Kidney epithelial cell (primary cell): Measurements from ENCODE around the gene CXCL14. TPM values are rescaled to one million over a fixed set of nuclear protein-coding genes. Genes with fewer than 3 reads are reported as not detected.

Experiments used
- DNase-seq: peaks from one replicate; pipeline ENCODE4 v3.0.0-alpha.2; 2010; ENCODE audit warnings: low read depth
- H3K27me3 ChIP-seq: 2 replicates; pipeline ENCODE4 v1.6.0; 2011; ENCODE audit warnings: low read length; ENCODE audit not compliant: control insufficient read depth, insufficient read depth
- H3K36me3 ChIP-seq: 2 replicates; pipeline ENCODE4 v1.5.1; 2011; ENCODE audit warnings: low read length; ENCODE audit not compliant: control insufficient read depth, insufficient read depth
- H3K4me3 ChIP-seq: 2 replicates; pipeline ENCODE4 v1.5.1; 2011; ENCODE audit warnings: low read depth, mild to moderate bottlenecking, control low read depth, low read length
- total RNA-seq: library from RNA; depleted of rRNA; stranded (reverse); fragments of >200 nt; gene quantifications from 2 replicates; pipeline ENCODE4 v1.2.3, GENCODE V29; 2015
- TF ChIP-seq, protein P1 (sequence below): IDR thresholded peaks from 2 replicates; pipeline ENCODE4 v1.5.1; 2011; ENCODE audit warnings: mild to moderate bottlenecking, moderate library complexity, low read length, control low read depth, inconsistent platforms; ENCODE audit not compliant: insufficient read depth, poor library complexity, severe bottlenecking

The CXCL14 gene, protein sequence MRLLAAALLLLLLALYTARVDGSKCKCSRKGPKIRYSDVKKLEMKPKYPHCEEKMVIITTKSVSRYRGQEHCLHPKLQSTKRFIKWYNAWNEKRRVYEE
- total RNA-seq: not detected in 2 replicates

DNA sequence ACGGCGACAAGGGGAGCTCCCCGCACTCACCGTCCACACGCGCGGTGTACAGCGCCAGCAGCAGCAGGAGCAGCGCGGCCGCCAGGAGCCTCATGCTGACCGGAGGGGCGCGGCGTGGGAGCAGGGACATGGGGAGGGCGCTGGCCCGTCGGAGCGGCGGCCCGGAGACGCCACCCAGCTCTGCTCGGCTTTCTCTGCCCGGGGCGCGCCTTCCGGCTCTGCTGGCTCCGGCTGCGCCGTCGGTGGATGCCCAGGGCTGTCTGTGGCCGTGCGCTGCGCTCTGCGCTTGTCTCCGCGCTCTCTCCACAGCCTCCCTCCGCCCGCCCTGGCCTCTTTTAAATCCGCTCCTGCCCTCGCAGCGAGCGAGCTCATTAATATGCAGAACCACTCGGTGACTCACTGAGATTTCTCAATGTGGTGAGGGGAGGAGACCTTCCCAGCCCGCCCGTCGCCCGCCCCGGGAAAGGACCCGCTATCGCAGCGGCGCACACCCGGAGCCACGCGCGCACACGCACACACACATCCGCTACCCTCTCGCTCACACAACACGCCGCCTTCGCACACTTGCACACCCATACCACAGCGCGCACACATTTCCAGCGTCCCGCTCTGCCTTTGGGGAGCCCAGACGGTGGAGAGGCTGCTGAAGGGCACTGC lies at the start of gene CXCL14:
Gene CXCL14 (minus strand): TSS at position 307 of the 657 bp plus-strand sequence. CDS start 213 bp downstream, at position 94.
- no peaks in the 10 kb centered on the region for H3K36me3 ChIP-seq
- H3K27me3 ChIP-seq: peaks cover 40% of the 10 kb centered on the region
- TF ChIP-seq, protein P1, sequence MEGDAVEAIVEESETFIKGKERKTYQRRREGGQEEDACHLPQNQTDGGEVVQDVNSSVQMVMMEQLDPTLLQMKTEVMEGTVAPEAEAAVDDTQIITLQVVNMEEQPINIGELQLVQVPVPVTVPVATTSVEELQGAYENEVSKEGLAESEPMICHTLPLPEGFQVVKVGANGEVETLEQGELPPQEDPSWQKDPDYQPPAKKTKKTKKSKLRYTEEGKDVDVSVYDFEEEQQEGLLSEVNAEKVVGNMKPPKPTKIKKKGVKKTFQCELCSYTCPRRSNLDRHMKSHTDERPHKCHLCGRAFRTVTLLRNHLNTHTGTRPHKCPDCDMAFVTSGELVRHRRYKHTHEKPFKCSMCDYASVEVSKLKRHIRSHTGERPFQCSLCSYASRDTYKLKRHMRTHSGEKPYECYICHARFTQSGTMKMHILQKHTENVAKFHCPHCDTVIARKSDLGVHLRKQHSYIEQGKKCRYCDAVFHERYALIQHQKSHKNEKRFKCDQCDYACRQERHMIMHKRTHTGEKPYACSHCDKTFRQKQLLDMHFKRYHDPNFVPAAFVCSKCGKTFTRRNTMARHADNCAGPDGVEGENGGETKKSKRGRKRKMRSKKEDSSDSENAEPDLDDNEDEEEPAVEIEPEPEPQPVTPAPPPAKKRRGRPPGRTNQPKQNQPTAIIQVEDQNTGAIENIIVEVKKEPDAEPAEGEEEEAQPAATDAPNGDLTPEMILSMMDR: no peak
- peak within 1 kb of the TSS; percentile 31 for H3K4me3 ChIP-seq
- peak; percentile 34 for DNase-seq

DNA sequence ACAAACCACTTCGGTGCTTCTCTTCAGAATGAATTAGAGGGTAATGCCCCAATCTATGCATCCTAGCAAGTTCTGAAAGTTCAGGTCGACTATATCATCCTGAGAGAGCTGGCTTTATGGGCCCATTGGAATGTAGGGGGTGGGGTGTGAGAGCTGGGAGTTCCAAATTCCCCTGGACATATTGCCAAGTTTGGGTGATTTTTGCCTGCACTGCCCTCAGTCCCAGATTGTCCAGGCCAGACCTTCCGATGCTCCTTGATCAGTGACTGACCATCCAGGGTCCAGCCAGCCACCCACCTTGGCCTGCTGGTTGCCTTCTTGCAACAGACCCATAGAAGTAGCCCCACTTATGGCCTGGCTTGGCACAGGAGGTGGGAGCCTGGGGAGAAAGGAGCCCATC lies 47.8 kb upstream of the CXCL14 start:
- Histone ChIP-seq H3K36me3 (no peaks in the 10 kb centered on the region), H3K27me3 (no peaks in the 10 kb centered on the region), H3K4me3 (no peak overlapping the region)
- TF ChIP-seq, protein P1: no peak
- no peak for DNase-seq

DNA sequence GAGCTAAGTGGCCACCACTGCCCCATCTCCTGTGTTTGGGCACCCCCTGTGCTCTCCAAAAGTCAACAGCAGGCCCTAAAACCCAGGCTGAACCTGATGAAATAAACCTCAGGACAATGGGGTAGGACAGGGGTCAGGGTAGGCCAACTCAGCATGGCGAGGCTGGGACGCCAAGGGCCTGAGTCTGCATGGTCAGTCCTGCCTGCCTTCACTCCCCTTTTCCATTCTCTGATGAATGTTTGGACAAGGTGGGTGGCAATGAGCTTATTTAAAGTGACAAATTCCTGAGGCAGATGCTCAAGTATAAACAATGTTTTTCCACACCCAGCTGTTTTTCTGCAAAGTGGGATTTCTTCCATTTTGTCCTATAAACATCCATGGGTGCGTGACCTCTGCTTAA lies 47.2 kb upstream of the CXCL14 start:
- no peak for DNase-seq
- no peaks in the 10 kb centered on the region for H3K27me3 ChIP-seq
- TF ChIP-seq, protein P1: no peak
- H3K36me3 ChIP-seq: no peaks in the 10 kb centered on the region
- H3K4me3 ChIP-seq: no peak overlapping the region

DNA sequence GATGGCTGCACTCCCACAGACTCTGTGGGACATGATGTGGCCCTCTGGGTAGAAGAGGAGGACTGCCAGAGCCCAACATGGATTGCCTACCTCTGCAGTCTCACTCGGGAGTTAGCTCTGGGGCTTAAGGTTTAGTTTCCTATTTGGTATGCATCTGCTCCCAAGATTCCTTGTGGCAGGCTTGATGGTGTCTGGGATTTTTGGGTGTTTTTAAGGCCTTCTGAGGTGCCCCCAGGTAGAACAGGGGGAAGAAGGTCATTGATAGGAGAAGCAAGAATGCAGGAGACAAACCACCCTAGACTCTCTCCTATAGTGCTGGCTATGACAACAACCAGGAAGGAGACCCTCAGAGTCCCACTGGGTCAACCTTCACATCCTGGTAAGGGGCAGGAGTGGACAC lies 46.7 kb upstream of the CXCL14 start:
- TF ChIP-seq, protein P1: no peak
- Histone ChIP-seq H3K4me3 (no peak overlapping the region), H3K36me3 (no peaks in the 10 kb centered on the region), H3K27me3 (no peaks in the 10 kb centered on the region)
- no peak for DNase-seq

DNA sequence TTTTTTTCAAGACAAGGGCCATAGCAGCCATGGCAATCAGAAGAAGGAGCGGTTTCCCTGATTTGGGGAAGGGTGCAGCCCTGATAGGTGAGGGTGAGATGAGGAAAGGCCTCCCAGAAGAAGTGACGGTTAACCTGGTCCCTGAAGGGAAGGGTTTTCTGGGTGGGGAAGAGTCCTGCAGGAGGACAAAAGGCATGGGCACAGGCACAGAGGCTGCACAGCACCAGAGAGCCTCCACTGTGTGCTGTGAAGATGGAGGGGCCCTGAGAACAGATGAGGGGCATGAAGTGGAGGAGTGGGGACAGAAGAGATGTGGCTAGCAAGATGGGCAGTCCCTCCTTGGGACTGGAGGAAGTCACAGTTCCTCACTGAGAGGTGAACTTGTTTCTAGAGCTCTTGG lies 46.3 kb upstream of the CXCL14 start:
- Histone ChIP-seq H3K4me3 (no peak overlapping the region), H3K36me3 (no peaks in the 10 kb centered on the region), H3K27me3 (no peaks in the 10 kb centered on the region)
- no peak for DNase-seq
- TF ChIP-seq, protein P1: no peak
